HepG2 (cell line): ENCODE data around the gene MYL9. TPM values are rescaled to one million over a fixed set of nuclear protein-coding genes. Genes with fewer than 3 reads are reported as not detected.

Experiments used
- ATAC-seq: fragments of 200-7000 bp; cut with Tn5 transposase; 3 replicates; pipeline ENCODE4 v1.9.1; 2020; ENCODE audit warnings: mild to moderate bottlenecking, moderate library complexity
- BruUV-seq: library from RNA; stranded (reverse); fragments of 400-500 nt; replicated peaks from 2 replicates; lab custom pipeline; 2021; lab: Mats Ljungman, UMichigan
- CTCF ChIA-PET: fragments of 300-600 bp; formaldehyde crosslinking; extraction: SDS; loops from one replicate; lab custom pipeline; 2021; ENCODE audit warnings: low total read pairs, inconsistent platforms, low intra/inter-chr PET ratio; lab: Yijun Ruan, JAX
- POLR2A ChIA-PET: fragments of 350-600 bp; sonication (Branson Sonifier 250); formaldehyde crosslinking; loops from one replicate; lab custom pipeline; 2020; ENCODE audit warnings: antibody characterized with exemption, inconsistent platforms; lab: Yijun Ruan, JAX
- DNase-seq: peaks from one replicate; pipeline ENCODE4 v3.0.0-alpha.2; 2015; ENCODE audit warnings: low spot score
- FAIRE-seq: peaks from 3 replicates; lab custom pipeline; 2011; peaks lifted over from hg19 to GRCh38; lab: Jason Lieb, UNC
- H2AFZ ChIP-seq: one replicate; pipeline ENCODE4 v1.6.1; 2011; ENCODE audit warnings: low read length, inconsistent platforms
- H3K27ac ChIP-seq: fragments of 300-600 bp; 3 replicates; pipeline ENCODE4 v1.8.0; 2011; ENCODE audit warnings: mixed run types, mild to moderate bottlenecking, mixed read lengths, low read length, inconsistent platforms; ENCODE audit not compliant: insufficient read depth; ENCODE audit errors: extremely low read length
- H3K27me3 ChIP-seq, 2 experiments: fragments of 200-600 bp in 1 of 2; 2 replicates in 1 of 2; 3 replicates in 1 of 2; pipeline versions ENCODE4 v1.6.0 to v1.8.0; 2011; ENCODE audit warnings: low read length in 2 of 2, mild to moderate bottlenecking in 2 of 2, moderate library complexity in 2 of 2, inconsistent platforms in 1 of 2; ENCODE audit not compliant: insufficient read depth in 2 of 2, control insufficient read depth in 1 of 2
- H3K36me3 ChIP-seq, 2 experiments: fragments of 200-600 bp in 1 of 2; replicated peaks in 1 of 2; 2 replicates in 1 of 2; 3 replicates in 1 of 2; pipeline versions ENCODE4 v1.5.1 to v1.8.0; 2011; ENCODE audit warnings: low read length in 2 of 2, inconsistent platforms in 1 of 2; ENCODE audit not compliant: insufficient read depth in 2 of 2, control insufficient read depth in 1 of 2
- H3K4me1 ChIP-seq: 2 replicates; pipeline ENCODE4 v1.5.1; 2012; ENCODE audit warnings: low read length, inconsistent platforms; ENCODE audit not compliant: insufficient read depth
- H3K4me2 ChIP-seq: 2 replicates; pipeline ENCODE4 v1.6.0; 2011; ENCODE audit warnings: low read depth, low read length, inconsistent platforms
- H3K4me3 ChIP-seq, 3 experiments: fragments of 200-600 bp in 1 of 3; sonication (generic), shearing (Covaris generic) in 1 of 3; replicated peaks in 1 of 3; 2 replicates each; pipeline ENCODE4 v1.5.1; 2011 to 2016; ENCODE audit warnings: low read length in 3 of 3, inconsistent platforms in 2 of 3, low read depth in 2 of 3, mild to moderate bottlenecking in 2 of 3, control low read depth in 1 of 3, mixed read lengths in 1 of 3; ENCODE audit not compliant: insufficient read depth in 1 of 3
- H3K79me2 ChIP-seq: one replicate; pipeline ENCODE4 v1.6.1; 2011; ENCODE audit warnings: low read length, inconsistent platforms; ENCODE audit not compliant: insufficient read depth
- H3K9ac ChIP-seq: 2 replicates; pipeline ENCODE4 v1.6.0; 2011; ENCODE audit warnings: mild to moderate bottlenecking, low read depth, low read length, inconsistent platforms; ENCODE audit not compliant: insufficient read depth
- H3K9me3 ChIP-seq: 2 replicates; pipeline ENCODE4 v1.5.1; 2012; ENCODE audit warnings: mild to moderate bottlenecking, low read length
- H4K20me1 ChIP-seq: 2 replicates; pipeline ENCODE4 v1.6.0; 2011; ENCODE audit warnings: inconsistent platforms, mild to moderate bottlenecking, low read length, moderate library complexity; ENCODE audit not compliant: insufficient read depth
- KLF13 ChIP-seq: sonication (generic); formaldehyde crosslinking; IDR thresholded peaks from 2 replicates; pipeline ENCODE4 v1.4.0; 2020; ENCODE audit warnings: mild to moderate bottlenecking, missing genetic modification reagents
- POLR2AphosphoS5 ChIP-seq: IDR thresholded peaks from 2 replicates; pipeline ENCODE4 v1.6.1; 2012; ENCODE audit warnings: low read depth, low read length
- RBM22 ChIP-seq: fragments of 200-400 bp; formaldehyde crosslinking; optimal IDR thresholded peaks from 2 replicates; pipeline ENCODE3; 2017; ENCODE audit warnings: mild to moderate bottlenecking, low read length, moderate library complexity
- SIN3A ChIP-seq: IDR thresholded peaks from 2 replicates; pipeline ENCODE4 v1.6.1; 2011; ENCODE audit warnings: low read depth, mild to moderate bottlenecking, control low read depth, low read length, borderline replicate concordance
- ZFX ChIP-seq: sonication (generic); formaldehyde crosslinking; IDR thresholded peaks from 2 replicates; pipeline ENCODE4 v1.4.0; 2020; ENCODE audit warnings: mild to moderate bottlenecking, low read depth, missing genetic modification reagents, moderate library complexity
- ZNF543 ChIP-seq: sonication (generic); formaldehyde crosslinking; IDR thresholded peaks from 2 replicates; pipeline ENCODE4 v1.4.0; 2020; ENCODE audit warnings: mild to moderate bottlenecking, missing genetic modification reagents
- ZNF678 ChIP-seq: sonication (generic); formaldehyde crosslinking; IDR thresholded peaks from 2 replicates; pipeline ENCODE4 v1.4.0; 2020; ENCODE audit warnings: mild to moderate bottlenecking, missing genetic modification reagents
- WGBS: methylation state at CpG from one replicate; pipeline ENCODE4 v1.1.6; 2017; ENCODE audit warnings: low lambda C conversion rate; 5-methylcytosine and 5-hydroxymethylcytosine counted together
- in situ Hi-C: cut with HindIII; loops from 2 replicates; pipeline ENCODE4 v1.10.0; 2017; ENCODE audit warnings: low pct_unique_long_range_greater_than_20kb; ENCODE audit not compliant: extremely low pct_ligation_motif_present
- intact Hi-C: fragments of 100-400 bp; cut with micrococcal nuclease; formaldehyde crosslinking; loops from one replicate; pipeline ENCODE4 v1.10.0; 2022; ENCODE audit not compliant: unreplicated experiment
- polyA plus RNA-seq, 8 experiments: library from polyadenylated mRNA; depleted of rRNA in 3 of 8; stranded (reverse) in 7 of 8; unstranded in 1 of 8; fragments of >200 nt; fragmentation: Illumina TruSeq in 4 of 8; extraction: Trizol in 4 of 8; gene quantifications; 2 replicates each; pipeline versions ENCODE4 v1.2.1 to v1.2.3, GENCODE V29; 2011 to 2016; ENCODE audit warnings: low read depth in 4 of 8, missing spikeins in 1 of 8, mixed read lengths in 1 of 8; ENCODE audit not compliant: insufficient read depth in 1 of 8
- total RNA-seq, 5 experiments: library from RNA; depleted of rRNA; stranded (reverse); fragments of >200 nt; fragmentation: Illumina TruSeq; extraction: Trizol; gene quantifications; 2 replicates each; pipeline ENCODE4 v1.2.3, GENCODE V29; 2016; ENCODE audit warnings: low read depth in 1 of 5

The MYL9 gene
- total and polyA plus RNA-seq, 2 of the 13 experiments (the other 11 are each of a cell fraction or from before 2014, with no cell fraction given) = 0.87 to 2.2 TPM

GRCh38 chr20:36525620-36526365 lies 15.5 kb upstream of the MYL9 start:
- Histone ChIP-seq H3K9ac (no peak overlapping the region), H3K9me3 (no peaks in the 10 kb centered on the region), H3K36me3 (peaks cover 44 to 67% of the 10 kb centered on the region in 2 experiments), H3K27ac (no peak overlapping the region), H3K27me3 (no peaks in the 10 kb centered on the region), H4K20me1 (peaks cover 8% of the 10 kb centered on the region; the same call in 1 of the 2 replicates), H2AFZ (no peak overlapping the region), H3K79me2 (no peaks in the 10 kb centered on the region), H3K4me2 (no peak overlapping the region), H3K4me1 (no peaks in the 10 kb centered on the region), H3K4me3 (no peak overlapping the region)
- POLR2A ChIA-PET = no interaction called here
- BruUV-seq = no TSS peak
- CTCF ChIA-PET = no interaction called here
- TF ChIP-seq ZNF678 (CRISPR knock-in tag) = no peak
- TF ChIP-seq ZFX (CRISPR knock-in tag) = 0 out of 2 replicates have a peak, but pooled peaks have one; percentile 27
- TF ChIP-seq POLR2AphosphoS5 = 0 out of 2 replicates have a peak, but pooled peaks have one; percentile 17
- in situ Hi-C loops = no loop called here
- 97% methylated on average over 17 of the region's 17 CpGs for WGBS
- ATAC-seq = no peak
- FAIRE-seq = no peak
- DNase-seq = no peak
- intact Hi-C loops = no loop called here

GRCh38 chr20:36526521-36527011 lies 14.8 kb upstream of the MYL9 start:
- in situ Hi-C loops (no loop called here), intact Hi-C loops (no loop called here)
- no peak for TF ChIP-seq SIN3A
- no peak for TF ChIP-seq KLF13
- no peak for TF ChIP-seq ZNF543 (CRISPR knock-in tag)
- peak; percentile 87 for TF ChIP-seq RBM22
- 98% methylated on average over 29 of the region's 29 CpGs for WGBS
- peaks cover 8% of the 10 kb centered on the region; the same call in 1 of the 2 replicates for H4K20me1 ChIP-seq
- H3K4me3 ChIP-seq = no peak overlapping the region
- no peak overlapping the region for H3K9ac ChIP-seq
- H3K4me1 ChIP-seq = no peaks in the 10 kb centered on the region
- no TSS peak for BruUV-seq
- peaks cover 42 to 60% of the 10 kb centered on the region in 2 experiments for H3K36me3 ChIP-seq
- FAIRE-seq (no peak), ATAC-seq (no peak), DNase-seq (no peak)
- H3K4me2 ChIP-seq = no peak overlapping the region
- H3K27ac ChIP-seq = no peak overlapping the region
- H3K9me3 ChIP-seq = no peaks in the 10 kb centered on the region
- ChIA-PET CTCF (no interaction called here), POLR2A (no interaction called here)
- no peaks in the 10 kb centered on the region for H3K27me3 ChIP-seq
- no peak overlapping the region for H2AFZ ChIP-seq
- no peaks in the 10 kb centered on the region for H3K79me2 ChIP-seq
